CD4-positive, alpha-beta T cell (primary cell): Measurements from ENCODE around the gene RRH. TPM values are rescaled to one million over a fixed set of nuclear protein-coding genes. Genes with fewer than 3 reads are reported as not detected.

Experiments used
- ATAC-seq: fragments of 200-7000 bp; cut with Tn5 transposase; one replicate; pipeline ENCODE4 v1.10.0; 2022; ENCODE audit warnings: mild to moderate bottlenecking; ENCODE audit not compliant: poor library complexity
- CTCF ChIA-PET: fragments of 350-600 bp; sonication (Branson Sonifier 250); formaldehyde crosslinking; loops from one replicate; lab custom pipeline; 2021; ENCODE audit warnings: antibody characterized with exemption, inconsistent platforms; lab: Charles Lee
- POLR2A ChIA-PET: fragments of 350-600 bp; sonication (Branson Sonifier 250); formaldehyde crosslinking; loops from one replicate; lab custom pipeline; 2021; ENCODE audit warnings: antibody characterized with exemption, inconsistent platforms; lab: Charles Lee
- DNase-seq, 14 experiments: peaks; one replicate each; pipeline ENCODE4 v3.0.0-alpha.2; 2013 to 2020; ENCODE audit warnings: mixed read lengths in 2 of 14
- H3K27ac ChIP-seq, 2 donors: one replicate each; pipeline versions ENCODE4 v1.5.1 to v1.7.0; 2013; ENCODE audit warnings: low read length in 2 of 2, low read depth in 1 of 2, mild to moderate bottlenecking in 1 of 2
- H3K27me3 ChIP-seq, 2 experiments: 1 replicate in 1 of 2; 2 replicates in 1 of 2; pipeline versions ENCODE4 v1.6.1 to v1.7.0; 2013; ENCODE audit warnings: low read length in 2 of 2, control low read depth in 1 of 2, mild to moderate bottlenecking in 1 of 2, moderate library complexity in 1 of 2; ENCODE audit not compliant: insufficient read depth in 2 of 2, control insufficient read depth in 1 of 2
- H3K36me3 ChIP-seq: one replicate; pipeline ENCODE4 v1.6.1; 2013; ENCODE audit warnings: low read length, control low read depth; ENCODE audit not compliant: insufficient read depth
- H3K4me1 ChIP-seq: one replicate; pipeline ENCODE4 v1.6.1; 2013; ENCODE audit warnings: low read length, control low read depth; ENCODE audit not compliant: insufficient read depth
- H3K4me3 ChIP-seq: one replicate; pipeline ENCODE4 v1.5.1; 2013; ENCODE audit warnings: mild to moderate bottlenecking, low read length, moderate library complexity
- H3K9me3 ChIP-seq, 2 experiments: 1 replicate in 1 of 2; 2 replicates in 1 of 2; pipeline versions ENCODE4 v1.6.1 to v1.7.0; 2013; ENCODE audit warnings: low read length in 2 of 2, mild to moderate bottlenecking in 2 of 2, control low read depth in 1 of 2, moderate library complexity in 1 of 2; ENCODE audit not compliant: control insufficient read depth in 1 of 2, insufficient read depth in 1 of 2
- H3K27ac Mint-ChIP-seq: one replicate; pipeline ENCODE4 v1.8.0; 2020; ENCODE audit warnings: mixed read lengths
- H3K27me3 Mint-ChIP-seq: one replicate; pipeline ENCODE4 v1.8.0; 2021; ENCODE audit warnings: mixed read lengths
- H3K36me3 Mint-ChIP-seq: one replicate; pipeline ENCODE4 v1.8.0; 2021; ENCODE audit warnings: low read depth, mixed read lengths
- H3K4me1 Mint-ChIP-seq: one replicate; pipeline ENCODE4 v1.8.0; 2021; ENCODE audit warnings: low read depth, mixed read lengths
- H3K4me3 Mint-ChIP-seq: one replicate; pipeline ENCODE4 v1.8.0; 2020; ENCODE audit warnings: mild to moderate bottlenecking, mixed read lengths
- H3K9me3 Mint-ChIP-seq: one replicate; pipeline ENCODE4 v1.8.0; 2020; ENCODE audit warnings: mixed read lengths
- CTCF ChIP-seq: fragments of 200-600 bp; IDR thresholded peaks from one replicate; pipeline ENCODE4 v1.8.0; 2022; ENCODE audit warnings: antibody characterized with exemption, mild to moderate bottlenecking
- intact Hi-C, 2 experiments: fragments of 100-400 bp; cut with DNase I in 1 of 2; cut with micrococcal nuclease in 1 of 2; formaldehyde crosslinking; loops; one replicate each; pipeline versions ENCODE4 v1.15.1 to v1.9.0; 2023 to 2025; cut with DNase I, micrococcal nuclease
- total RNA-seq, 174 experiments: library from RNA in 2 of 174; stranded (reverse) in 2 of 174; gene quantifications; one replicate each; pipeline ENCODE4 v1.2.3 and lab custom pipeline; 2021 to 2026

The RRH gene
- total RNA-seq, 2 experiments from 2014 or later: not detected

- ATAC-seq: no peak
- Histone ChIP-seq H3K27me3 (no peaks in the 10 kb centered on the region), H3K9me3 (no peaks in the 10 kb centered on the region), H3K4me1 (no peaks in the 10 kb centered on the region), H3K36me3 (no peaks in the 10 kb centered on the region), H3K27ac (no peak overlapping the region), H3K4me3 (no peak overlapping the region)
- ChIA-PET CTCF (no interaction called here), POLR2A (no interaction called here)
- Mint-ChIP-seq H3K27me3 (no peaks in the 10 kb centered on the region), H3K27ac (no peak overlapping the region), H3K4me1 (no peaks in the 10 kb centered on the region), H3K4me3 (no peak overlapping the region), H3K9me3 (no peaks in the 10 kb centered on the region), H3K36me3 (no peaks in the 10 kb centered on the region)
- DNase-seq: no peak
- TF ChIP-seq CTCF: no peak
- intact Hi-C loops: no loop called here
Observed at GRCh38 chr4:109886303-109886702, 58.5 kb downstream of the RRH start.

- Histone ChIP-seq H3K36me3 (no peaks in the 10 kb centered on the region), H3K9me3 (no peaks in the 10 kb centered on the region), H3K4me1 (no peaks in the 10 kb centered on the region), H3K27me3 (no peaks in the 10 kb centered on the region), H3K27ac (no peak overlapping the region), H3K4me3 (no peak overlapping the region)
- Mint-ChIP-seq H3K4me3 (no peak overlapping the region), H3K27ac (no peak overlapping the region), H3K4me1 (no peaks in the 10 kb centered on the region), H3K27me3 (no peaks in the 10 kb centered on the region), H3K36me3 (no peaks in the 10 kb centered on the region), H3K9me3 (peaks cover 1% of the 10 kb centered on the region)
- DNase-seq: no peak
- POLR2A ChIA-PET: no interaction called here
- CTCF ChIA-PET: no interaction called here
- no peak for ATAC-seq
- intact Hi-C loops: no loop called here
- TF ChIP-seq CTCF: no peak
Observed at GRCh38 chr4:109887071-109887470, 59.3 kb downstream of the RRH start.

GRCh38 chr4:109890076-109890475, 62.3 kb downstream of the RRH start:
- Mint-ChIP-seq H3K36me3 (no peaks in the 10 kb centered on the region), H3K4me1 (no peaks in the 10 kb centered on the region), H3K27ac (no peak overlapping the region), H3K9me3 (peaks cover 3% of the 10 kb centered on the region), H3K4me3 (no peak overlapping the region), H3K27me3 (no peaks in the 10 kb centered on the region)
- ChIA-PET CTCF (no interaction called here), POLR2A (no interaction called here)
- TF ChIP-seq CTCF: no peak
- ATAC-seq: no peak
- H3K9me3 ChIP-seq: no peaks in the 10 kb centered on the region
- H3K27me3 ChIP-seq: no peaks in the 10 kb centered on the region
- no peak for DNase-seq
- H3K36me3 ChIP-seq: no peaks in the 10 kb centered on the region
- no peak overlapping the region for H3K4me3 ChIP-seq
- intact Hi-C loops: no loop called here
- H3K27ac ChIP-seq: no peak overlapping the region
- H3K4me1 ChIP-seq: no peaks in the 10 kb centered on the region

Other genes with a start within 250 kb of the RRH start
- 1 to 10 TPM; 5.4 to 5.5 TPM for gene CASP6, start 124.5 kb upstream of the RRH start, total RNA-seq
- 10 to 100 TPM in 1 of 2 experiments, 1 to 10 TPM in 1; 9.6 to 10.5 TPM for gene PLA2G12A, start 97.9 kb upstream of the RRH start, total RNA-seq
- not detected for gene CFI, start 26.0 kb upstream of the RRH start, total RNA-seq
- gene GAR1, start 12.2 kb upstream of the RRH start, total RNA-seq: 1 to 10 TPM; 8.4 to 9.6 TPM
- gene LRIT3, start 20.1 kb downstream of the RRH start, total RNA-seq: under 1 TPM in 1 of 2 experiments, not detected in 1; 0.14 TPM
- not detected for gene EGF, start 84.9 kb downstream of the RRH start, total RNA-seq